NCI-H1417 (cell line): ENCODE data around the gene NEK11.

Source experiments
- DNase-seq, 3 experiments: peaks; one replicate each; lab custom pipeline; 2025; lab: John Stamatoyannopoulos, UW

NEK11 gene

DNA sequence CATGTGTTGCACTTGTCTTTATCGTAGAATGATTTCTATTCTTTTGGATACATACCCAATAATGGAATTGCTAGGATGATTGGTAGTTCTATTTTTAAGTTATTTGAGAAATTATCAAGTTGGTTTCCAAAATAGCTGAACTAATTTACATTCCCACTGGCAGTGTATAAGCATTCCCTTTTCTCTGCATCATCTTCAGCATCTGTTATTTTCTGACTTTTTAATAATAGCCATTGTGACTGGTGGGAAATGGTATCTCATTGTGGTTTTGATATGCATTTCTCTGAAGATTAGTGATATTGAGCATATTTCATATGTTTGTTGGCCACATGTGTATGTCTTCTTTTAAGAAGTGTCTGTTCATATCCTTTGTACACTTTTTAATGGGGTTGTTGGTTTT, 273.2 kb downstream of the NEK11 start:
- no peak for DNase-seq

DNA sequence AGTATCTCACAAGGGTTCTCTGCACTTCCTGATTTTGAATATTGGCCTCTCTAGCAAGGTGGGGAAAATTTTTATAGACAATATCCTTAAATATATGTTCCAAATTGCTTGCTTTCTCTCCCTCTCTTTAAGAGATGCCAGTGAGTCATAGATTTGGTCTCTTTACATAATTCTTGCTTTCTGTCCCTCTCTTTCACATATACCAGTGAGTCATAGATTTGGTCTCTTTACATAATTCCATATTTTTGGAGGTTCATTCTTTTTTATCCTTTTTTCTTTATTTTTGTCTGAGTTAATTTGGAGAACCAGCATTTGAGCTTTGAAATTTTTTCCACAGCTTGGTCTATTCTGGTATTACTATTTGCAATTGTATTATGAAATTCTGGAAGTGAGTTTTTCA, 277.2 kb downstream of the NEK11 start:
- no peak for DNase-seq

DNA sequence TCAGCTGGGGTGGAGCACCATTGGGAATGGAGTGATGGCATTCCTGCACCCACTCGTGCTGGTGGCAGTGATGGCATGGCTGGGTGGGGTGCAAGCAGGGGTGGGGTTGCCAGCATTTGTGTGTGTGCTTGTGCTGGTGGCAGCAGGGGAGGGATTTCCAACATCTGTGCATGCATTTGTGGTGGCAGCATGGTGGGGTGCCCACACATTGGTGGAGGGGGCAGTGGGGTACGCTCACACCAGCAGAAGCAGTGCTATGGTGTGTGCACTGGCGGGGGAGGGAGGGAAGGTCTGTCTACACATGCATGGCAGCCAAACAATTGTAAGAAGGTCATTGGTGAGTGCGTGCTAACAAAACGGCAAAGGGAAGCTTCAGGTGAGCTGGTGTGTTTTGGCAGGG, 278.2 kb downstream of the NEK11 start:
- no peak for DNase-seq

DNA sequence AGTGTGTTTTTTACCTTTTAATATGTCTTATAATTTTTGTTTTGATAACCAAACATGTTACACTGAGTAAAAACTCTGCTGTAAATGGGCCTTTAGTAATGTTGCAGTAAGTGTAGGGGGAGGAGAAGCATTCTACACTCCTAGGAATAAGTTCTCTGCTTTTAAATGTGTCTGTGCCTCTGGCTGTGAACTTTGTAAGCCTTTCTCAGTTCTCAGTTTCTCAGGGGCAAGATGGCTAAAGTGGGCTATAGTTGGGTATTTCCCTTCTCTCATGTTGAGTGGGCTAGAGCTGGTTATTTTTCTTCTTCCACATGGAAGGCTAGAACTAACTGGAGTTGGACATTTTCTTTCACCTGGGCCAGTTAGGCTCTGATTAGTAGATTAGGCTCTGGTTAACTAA, 279.6 kb downstream of the NEK11 start:
- no peak for DNase-seq

DNA sequence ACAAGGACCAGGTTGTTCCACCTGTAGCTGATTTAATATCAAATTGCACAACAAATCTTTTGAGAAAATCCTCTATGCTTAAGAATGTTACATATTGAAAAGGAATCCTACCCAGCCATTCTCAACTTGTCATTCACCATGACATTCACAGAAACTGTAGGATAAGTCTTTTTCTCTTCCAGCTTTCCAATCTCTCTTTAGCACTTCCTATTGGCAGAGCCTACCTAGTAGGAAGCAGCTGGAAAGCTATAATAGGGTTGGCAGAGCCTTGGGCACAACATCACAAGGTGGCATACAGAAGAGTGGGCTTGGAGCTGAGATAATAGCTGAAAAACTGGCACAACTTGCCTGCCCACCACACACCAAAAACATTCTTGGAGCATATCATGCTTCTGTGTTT, 287.6 kb downstream of the NEK11 start:
- no peak for DNase-seq

DNA sequence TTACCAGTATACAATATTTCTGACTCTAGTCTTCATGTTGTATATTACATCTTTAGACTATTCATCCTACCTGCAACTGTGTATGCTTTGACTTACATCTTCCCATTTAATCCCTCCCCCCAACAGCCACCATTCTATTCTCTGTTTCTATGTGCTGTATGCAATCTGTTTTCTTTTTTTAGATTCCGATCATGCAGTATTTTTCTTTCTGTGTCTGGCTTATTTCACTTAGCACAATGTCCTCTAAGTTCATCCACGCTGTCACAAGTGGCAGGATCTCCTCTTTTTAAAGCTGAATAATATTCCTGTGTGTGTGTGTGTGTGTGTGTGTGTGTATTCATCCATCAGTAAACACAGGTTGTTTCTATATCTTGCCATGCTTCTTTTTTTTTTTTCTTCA, 288.5 kb downstream of the NEK11 start:
- DNase-seq: no peak

DNA sequence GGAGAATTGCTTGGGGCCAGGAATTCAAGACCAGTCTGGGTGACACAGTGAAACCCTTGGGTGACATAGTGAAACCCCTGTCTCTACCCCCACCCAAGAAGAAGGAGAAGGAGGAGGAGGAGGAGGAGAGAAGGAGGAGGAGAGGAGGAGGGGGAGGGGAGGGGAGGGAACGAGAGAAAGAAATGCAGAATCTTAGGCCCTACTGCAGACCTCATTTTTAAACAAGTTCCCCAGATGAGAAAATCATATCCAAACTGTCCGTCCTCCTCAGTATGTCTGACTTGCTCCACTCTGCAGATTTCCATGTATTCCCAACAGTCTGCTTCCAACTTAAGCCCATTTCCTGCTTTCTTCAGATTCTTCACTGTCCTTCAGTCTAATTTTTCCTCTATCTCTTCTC, 291.0 kb downstream of the NEK11 start:
- no peak for DNase-seq

DNA sequence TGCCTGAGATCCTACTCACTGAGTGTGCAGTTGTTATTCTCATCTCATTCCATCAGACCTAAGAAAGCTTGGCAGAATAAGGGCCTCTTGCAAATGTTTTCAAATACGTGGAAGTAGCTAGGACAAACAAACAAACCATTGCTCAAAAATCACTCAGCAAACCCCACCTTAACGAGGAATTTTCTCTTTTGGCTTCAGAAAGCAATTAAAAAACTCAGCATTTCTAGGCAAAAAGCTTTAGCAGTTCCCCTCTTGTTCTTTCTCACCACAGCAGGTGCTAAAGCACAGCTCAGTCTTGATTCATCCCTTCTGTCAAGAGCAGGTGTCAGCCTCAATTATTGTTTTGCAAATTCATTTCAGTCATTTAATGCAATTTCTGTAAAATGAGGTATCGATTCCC, 296.3 kb downstream of the NEK11 start:
- no peak for DNase-seq

DNA sequence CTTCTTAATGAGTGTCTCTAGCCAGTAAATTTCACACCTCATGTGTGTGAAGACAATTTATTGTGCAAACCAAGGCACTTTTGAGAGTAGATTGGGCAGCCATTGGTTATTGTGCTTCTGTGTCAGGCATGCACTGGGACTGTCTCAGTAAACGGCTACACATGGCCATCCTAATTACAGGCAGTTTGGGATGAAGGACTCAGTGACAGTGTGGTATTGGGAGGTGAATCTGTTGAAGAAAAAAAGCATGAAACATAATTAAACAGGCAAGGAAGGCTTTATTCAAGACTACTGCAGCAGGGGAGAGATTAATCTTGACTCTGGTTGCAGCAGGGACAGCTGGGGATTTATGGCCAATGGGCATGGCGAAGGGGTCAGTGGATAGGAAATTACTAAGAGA, 297.1 kb downstream of the NEK11 start:
- DNase-seq: no peak

DNA sequence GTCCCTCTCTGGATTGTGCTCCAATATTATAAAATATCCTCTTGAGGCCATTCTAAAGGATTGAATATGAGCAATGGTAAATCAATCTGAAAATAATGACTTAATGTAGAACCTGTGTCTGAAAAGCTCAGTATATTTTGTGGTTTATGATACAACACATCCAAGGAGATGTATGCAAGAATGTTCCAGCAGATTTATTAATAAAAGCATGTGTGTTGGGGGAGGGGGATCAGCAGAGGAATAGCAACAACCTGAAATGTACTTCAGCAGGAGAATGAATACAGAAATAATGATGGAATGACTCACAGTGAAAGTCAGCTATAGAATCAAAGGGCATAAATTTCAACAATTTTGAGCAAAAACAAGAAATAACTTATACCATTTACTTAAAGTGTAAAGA, 298.2 kb downstream of the NEK11 start:
- no peak for DNase-seq

DNA sequence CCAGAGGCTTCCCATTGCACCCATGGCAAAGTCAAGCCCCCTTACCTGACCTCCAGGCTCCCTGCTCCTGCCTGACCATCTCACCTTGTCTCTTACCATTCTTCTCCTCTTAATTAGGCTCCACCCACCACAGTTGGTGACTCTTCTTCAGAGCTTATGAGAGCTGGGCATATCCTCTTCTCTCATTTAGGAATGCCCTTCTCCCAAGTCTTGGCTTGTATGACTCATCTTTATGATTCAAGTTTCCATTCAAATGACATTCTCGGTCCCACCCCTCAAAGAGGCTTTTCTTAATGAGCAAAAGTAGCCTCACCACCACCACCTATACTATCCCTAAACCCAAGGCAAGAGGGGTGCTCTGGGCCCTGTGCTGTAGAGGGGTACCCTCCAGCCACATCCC, 299.6 kb downstream of the NEK11 start:
- DNase-seq: no peak

DNA sequence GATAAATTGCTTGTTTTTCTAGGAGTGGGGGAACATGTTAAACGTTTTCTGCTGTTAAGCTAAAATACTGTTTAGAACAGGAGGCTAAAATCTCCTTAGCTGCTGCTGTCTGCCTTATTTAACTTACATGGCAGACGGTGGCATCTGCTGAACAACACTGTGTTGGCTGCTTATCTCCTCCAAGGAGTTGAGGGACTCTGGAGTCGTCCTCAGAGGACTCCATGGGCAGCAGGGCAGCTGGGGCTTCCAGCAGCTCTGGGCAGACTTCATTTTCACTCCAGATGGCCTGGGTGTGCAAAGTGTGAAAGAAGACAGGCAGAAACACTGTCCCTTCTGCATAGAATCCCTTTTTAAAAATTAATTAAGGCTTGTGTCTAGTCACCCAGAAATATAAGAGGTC, 302.0 kb downstream of the NEK11 start:
- DNase-seq: no peak

DNA sequence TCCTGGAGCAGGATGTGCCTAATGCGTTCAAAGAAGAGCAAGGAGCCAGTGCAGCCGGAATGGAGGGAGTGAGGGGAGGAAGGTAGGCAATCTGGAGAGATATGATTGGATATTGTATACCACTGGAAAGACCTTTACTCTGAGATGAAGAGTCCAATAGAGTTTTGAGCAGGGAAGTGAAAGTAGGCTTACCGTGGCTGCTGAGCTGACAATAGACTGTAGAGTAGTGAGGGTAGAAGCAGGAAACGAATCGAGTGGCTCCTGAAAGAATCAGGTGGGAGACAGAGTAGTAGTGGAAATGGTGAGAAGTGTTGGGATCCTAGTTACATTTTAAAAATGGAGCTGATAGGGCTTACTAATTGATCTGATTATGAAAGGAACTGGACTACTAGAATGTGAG, 303.1 kb downstream of the NEK11 start:
- no peak for DNase-seq

DNA sequence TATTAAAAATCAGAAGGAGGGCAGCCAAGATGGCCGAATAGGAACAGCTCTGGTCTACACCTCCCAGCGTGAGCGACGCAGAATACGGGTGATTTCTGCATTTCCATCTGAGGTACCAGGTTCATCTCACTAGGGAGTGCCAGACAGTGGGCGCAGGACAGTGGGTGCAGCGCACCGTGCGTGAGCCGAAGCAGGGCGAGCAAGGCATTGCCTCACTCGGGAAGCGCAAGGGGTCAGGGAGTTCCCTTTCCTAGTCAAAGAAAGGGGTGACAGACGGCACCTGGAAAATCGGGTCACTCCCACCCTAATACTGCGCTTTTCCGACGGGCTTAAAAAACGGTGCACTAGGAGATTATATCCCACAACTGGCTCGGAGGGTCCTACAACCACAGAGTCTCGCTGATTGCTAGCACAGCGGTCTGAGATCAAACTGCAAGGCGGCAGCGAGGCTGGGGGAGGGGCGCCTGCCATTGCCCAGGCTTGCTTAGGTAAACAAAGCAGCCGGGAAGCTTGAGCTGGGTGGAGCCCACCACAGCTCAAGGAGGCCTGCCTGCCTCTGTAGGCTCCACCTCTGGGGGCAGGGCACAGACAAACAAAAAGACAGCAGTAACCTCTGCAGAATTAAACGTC, 304.9 kb downstream of the NEK11 start:
- DNase-seq: peak; percentile 23 to 40 (median 40)

DNA sequence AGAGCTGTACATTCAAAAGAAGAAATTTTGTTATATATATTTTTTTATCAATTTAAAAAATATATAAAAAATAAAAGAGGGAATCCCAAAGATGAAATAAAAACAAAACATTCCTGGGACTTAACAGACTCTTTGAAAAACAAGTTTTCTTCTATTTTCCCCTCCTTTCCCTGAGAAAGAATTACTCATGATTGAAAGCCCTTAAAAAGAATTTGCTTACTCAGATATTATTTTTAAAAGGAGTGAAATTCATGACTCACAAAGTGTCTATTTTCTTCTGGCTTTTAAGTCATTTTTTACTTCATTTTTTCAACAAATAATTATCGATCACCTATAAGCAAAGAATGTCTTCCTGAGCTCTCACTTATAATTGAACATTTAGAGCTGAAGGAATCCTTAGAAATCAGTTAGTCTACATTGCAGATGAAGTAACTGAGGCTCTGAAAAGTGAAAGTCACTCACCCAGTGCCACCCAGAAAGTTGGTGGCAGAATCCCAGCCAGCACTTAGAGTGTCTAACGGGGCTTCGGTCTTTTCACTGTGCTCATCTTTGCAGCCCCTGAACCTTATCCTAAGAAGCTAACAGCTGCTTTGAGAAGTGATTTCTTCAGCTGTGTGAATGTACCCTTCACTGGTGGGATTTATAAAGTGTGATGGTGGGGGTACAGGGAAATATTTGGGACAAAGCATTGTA, 312.4 kb downstream of the NEK11 start:
- no peak for DNase-seq

DNA sequence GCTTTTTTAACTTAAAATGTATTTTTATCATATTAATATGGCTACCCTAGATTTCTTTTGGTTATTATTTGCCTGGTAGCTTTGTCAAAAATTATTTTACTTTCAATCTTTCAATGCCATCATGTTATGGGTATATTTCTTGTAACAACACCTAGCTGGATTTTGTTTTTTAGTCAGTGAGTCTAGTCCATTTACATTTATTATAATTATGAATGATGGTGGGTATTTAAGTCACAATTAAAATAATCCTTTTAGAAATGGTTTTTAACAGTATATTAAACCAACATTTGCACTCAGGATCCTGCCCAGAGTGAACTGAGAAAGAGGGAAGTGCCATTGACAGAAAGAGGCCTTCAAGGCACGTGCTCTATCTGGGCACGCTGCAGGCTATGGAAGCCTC, 315.1 kb downstream of the NEK11 start:
- no peak for DNase-seq

DNA sequence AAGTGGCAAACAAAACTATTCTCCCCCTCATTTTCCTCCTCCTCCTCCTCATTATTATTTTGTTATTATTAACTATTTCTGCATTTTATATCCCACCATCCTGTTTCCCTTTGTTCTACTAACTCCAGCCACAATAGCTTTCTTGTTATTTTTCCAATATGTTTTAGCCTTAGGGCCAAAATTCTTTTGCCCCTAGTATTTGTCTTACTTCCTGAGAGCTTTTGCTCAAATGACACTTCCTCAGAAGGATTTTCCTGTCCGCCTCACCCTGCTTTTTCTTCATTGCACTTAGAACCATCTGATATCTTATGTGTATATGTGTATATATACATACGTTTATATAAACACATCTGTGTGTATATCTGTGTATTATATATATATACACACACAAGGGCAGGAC, 322.2 kb downstream of the NEK11 start:
- DNase-seq: no peak

DNA sequence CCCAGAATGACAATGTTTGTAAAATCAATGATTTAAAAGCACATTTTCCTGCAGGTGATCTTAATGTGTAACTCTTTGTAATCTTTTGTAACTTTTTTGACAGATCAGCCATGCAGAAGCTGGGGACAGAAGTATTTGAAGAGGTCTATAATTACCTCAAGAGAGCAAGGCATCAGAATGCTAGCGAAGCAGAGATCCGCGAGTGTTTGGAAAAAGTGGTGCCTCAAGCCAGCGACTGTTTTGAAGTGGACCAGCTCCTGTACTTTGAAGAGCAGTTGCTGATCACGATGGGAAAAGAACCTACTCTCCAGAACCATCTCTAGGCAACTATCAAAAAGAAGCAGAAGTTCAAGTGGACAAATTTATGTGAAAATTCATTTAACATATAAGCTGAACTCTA, 322.8 kb downstream of the NEK11 start:
- peak in 2 of 3 experiments; percentile 8 to 30 for DNase-seq

DNA sequence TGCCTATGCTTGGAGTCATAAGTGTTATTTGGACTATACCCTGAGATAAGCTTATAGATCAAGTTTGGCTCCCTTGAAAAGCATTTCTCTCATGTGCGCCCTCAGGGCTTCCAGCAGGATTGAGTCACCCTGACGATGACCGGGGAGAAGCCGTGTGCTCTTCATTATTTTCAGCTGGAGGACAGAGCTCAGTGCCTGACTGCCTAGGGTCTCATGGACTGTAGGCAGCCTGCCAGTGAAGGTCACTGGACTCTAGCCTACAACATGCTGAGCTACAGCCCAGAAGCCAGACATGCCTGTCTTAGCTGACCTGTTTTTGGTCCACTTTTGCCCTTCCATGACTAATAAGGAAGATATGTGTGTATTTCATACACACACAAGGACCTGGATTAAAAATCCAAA, 323.3 kb downstream of the NEK11 start:
- DNase-seq: peak in 1 of 3 experiments; percentile 19

DNA sequence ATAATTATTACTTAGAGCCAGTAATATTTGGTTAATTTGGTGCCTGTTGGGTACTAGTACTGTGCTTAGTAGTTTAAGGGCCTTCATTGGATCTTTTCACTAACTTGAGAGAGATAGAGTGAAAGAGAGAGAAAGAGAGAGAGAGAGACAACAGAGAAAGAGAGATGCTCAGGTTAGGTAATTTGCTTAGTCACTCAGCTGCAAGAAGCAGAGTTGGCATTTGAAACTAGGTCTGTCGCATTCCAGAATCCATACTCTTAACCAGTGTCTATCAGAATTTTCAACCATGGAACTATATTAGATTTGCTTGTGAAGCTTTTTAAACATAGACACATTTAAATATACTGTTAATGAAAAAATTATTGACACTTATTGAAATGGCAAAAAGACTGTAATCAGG, 323.8 kb downstream of the NEK11 start:
- no peak for DNase-seq

DNA sequence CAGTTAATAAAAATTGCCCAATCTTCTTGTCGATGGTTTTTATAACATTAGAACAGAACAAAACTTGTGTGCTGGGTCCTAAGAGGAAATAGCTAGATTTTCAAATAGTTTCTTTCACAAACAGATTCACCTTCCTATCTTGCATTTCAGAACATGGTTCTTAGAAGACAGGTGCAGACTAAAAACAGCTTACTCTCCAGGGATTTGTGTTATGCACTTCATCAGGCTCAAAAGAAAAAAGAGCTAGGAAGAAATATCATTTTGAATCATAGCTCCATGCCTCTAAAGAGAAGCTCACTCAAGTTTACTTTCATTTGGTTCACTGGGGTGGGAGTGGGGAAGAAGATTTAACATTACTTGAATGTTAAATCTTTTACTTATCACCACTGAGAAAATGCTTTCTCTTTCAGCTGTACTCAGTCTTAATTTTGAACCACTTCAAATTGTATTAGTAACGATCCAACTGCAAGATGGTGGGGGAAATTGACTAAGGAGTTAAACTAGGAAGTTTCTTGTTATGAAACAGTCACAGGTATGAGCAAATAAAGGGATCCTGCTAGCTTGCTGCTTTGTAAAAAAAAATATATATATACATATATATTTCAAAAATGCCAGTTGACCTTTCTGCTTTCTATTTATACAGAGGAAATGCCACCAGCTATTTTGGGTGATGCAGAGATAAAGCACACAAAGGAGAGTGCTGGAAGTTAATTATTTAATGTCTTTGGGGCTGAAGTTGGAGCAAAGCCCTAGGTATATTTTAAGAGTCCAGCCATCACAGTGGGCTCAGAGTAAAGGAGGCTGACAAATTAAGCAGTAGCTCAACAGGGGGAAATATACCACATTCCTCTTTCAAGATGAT, 326.6 kb downstream of the NEK11 start:
- peak in 1 of 3 experiments; percentile 5 for DNase-seq

DNA sequence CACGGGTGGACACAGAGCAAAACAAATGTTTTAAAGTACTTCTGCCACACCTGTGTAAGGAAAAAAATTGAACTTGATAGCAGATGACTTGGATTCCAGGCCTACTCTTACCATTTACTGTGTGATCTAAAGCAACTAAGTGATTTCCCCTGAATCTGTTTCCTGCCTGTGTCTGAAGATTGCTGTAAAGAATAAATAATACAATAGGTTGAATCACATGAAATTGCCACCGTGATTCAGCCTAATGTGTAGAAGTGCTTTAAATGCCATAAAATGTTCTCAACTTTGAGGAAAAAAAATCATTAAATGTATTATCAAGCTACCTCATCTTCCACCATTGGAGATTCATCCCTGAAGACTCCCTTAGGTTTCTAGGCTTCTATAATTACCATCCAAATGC, 327.3 kb downstream of the NEK11 start:
- peak in 1 of 3 experiments; percentile 20 for DNase-seq

DNA sequence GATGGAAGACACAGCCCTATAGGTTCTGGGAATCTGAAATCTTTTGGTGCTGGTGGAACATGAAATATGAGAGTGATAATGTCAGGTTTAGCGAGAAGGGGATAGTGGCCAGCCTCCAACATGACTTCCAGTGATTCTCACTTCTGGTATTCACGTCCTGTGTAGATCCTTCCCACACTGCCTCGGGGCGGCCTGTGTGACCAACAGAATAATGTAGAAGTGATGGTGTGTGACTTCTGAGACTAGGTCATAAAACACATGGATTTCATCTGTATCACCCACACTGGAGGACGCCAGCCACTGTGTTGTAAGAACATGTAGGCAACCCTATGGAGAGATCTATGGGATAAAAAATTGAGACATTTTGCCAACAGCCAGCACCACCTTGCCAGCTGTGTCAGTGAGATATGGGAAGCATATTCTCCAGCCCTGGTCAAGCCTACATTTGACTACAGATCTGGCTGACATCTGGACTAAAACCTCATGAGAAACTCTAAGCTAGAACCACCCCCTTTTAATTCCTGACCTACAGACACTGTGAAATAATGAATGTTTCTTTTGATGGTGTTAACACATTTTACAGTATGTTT, 329.4 kb downstream of the NEK11 start:
- no peak for DNase-seq
